H1 (cell line): ENCODE measurements around the gene PAIP2B. TPM values are rescaled to one million over a fixed set of nuclear protein-coding genes. Genes with fewer than 3 reads are reported as not detected.

Source experiments
- SUZ12 ChIP-seq: fragments of 200-600 bp; sonication (generic); IDR thresholded peaks from 2 replicates; pipeline ENCODE4 v1.6.1; 2012; ENCODE audit warnings: mild to moderate bottlenecking, inconsistent platforms, low read length, moderate library complexity, mixed read lengths
- polyA plus RNA-seq, 7 experiments: library from polyadenylated mRNA; depleted of rRNA in 3 of 7; stranded (reverse) in 5 of 7; unstranded in 2 of 7; fragments of >200 nt in 5 of 7; fragments of 200-250 nt in 2 of 7; gene quantifications; 1 replicate in 5 of 7; 2 replicates in 1 of 7; 4 replicates in 1 of 7; pipeline versions ENCODE4 v1.2.1 to v1.2.3, GENCODE V29; 2011 to 2013; ENCODE audit warnings: missing spikeins in 2 of 7, mixed read lengths in 2 of 7
- total RNA-seq: library from RNA; stranded (reverse); fragmentation: NEBNext Ultra II Directional; extraction: Animal tissue kit (Norgen Biotek cat#: 25700); gene quantifications from 2 replicates; pipeline ENCODE4 v1.2.1, GENCODE V29; 2021

PAIP2B gene
- total and polyA plus RNA-seq, 2 of the 8 experiments (the other 6 are each of a cell fraction or from before 2014, with no cell fraction given) = 8.4 to 31.3 TPM

GRCh38 chr2:71256421-71256820, 29.5 kb upstream of the PAIP2B start (continued):
- no peak for TF ChIP-seq SUZ12
- TF ChIP-seq, all 59 proteins: peak for 0
